MM.1S (cell line): ENCODE results near the gene LTBP3.

Experiments
- DNase-seq: peaks from one replicate; pipeline ENCODE4 v3.0.0-alpha.2; 2015
- H2AFZ ChIP-seq: fragments of 300-600 bp; sonication (generic); 2 replicates; pipeline ENCODE4 v1.6.0; 2016; ENCODE audit warnings: antibody characterized with exemption, low read length
- H3F3A ChIP-seq: fragments of 300-600 bp; sonication (generic); 2 replicates; pipeline ENCODE4 v1.6.1; 2016; ENCODE audit warnings: mild to moderate bottlenecking, antibody characterized with exemption, low read length, moderate library complexity, mixed read lengths; ENCODE audit not compliant: insufficient read depth
- H3K27ac ChIP-seq: fragments of 300-600 bp; sonication (generic); 2 replicates; pipeline ENCODE4 v1.5.1; 2016; ENCODE audit warnings: mild to moderate bottlenecking, low read length
- H3K27me3 ChIP-seq: fragments of 300-600 bp; sonication (generic); replicated peaks from 2 replicates; pipeline ENCODE4 v1.6.0; 2016; ENCODE audit warnings: low read length; ENCODE audit not compliant: insufficient read depth
- H3K36me3 ChIP-seq: fragments of 300-600 bp; sonication (generic); replicated peaks from 2 replicates; pipeline ENCODE4 v1.6.1; 2016; ENCODE audit warnings: mild to moderate bottlenecking, low read length, mixed read lengths; ENCODE audit not compliant: insufficient read depth
- H3K4me1 ChIP-seq: fragments of 300-600 bp; sonication (generic); 2 replicates; pipeline ENCODE4 v1.6.1; 2016; ENCODE audit warnings: low read length, mixed read lengths
- H3K4me2 ChIP-seq: fragments of 300-600 bp; sonication (generic); 2 replicates; pipeline ENCODE4 v1.6.0; 2016; ENCODE audit warnings: low read depth, low read length
- H3K4me3 ChIP-seq: fragments of 300-600 bp; sonication (generic); 2 replicates; pipeline ENCODE4 v1.5.1; 2016; ENCODE audit warnings: low read length, mixed read lengths
- H3K79me2 ChIP-seq: fragments of 300-600 bp; sonication (generic); 2 replicates; pipeline ENCODE4 v1.6.1; 2016; ENCODE audit warnings: mixed run types, low read length, mixed read lengths
- H3K9ac ChIP-seq: fragments of 300-600 bp; sonication (generic); 2 replicates; pipeline ENCODE4 v1.6.1; 2016; ENCODE audit warnings: low read length, mixed read lengths
- H3K9me2 ChIP-seq: fragments of 300-600 bp; sonication (generic); replicated peaks from 2 replicates; pipeline ENCODE4 v1.6.1; 2016; ENCODE audit warnings: mild to moderate bottlenecking, low read length, mixed read lengths; ENCODE audit not compliant: insufficient read depth
- H3K9me3 ChIP-seq: fragments of 300-600 bp; sonication (generic); replicated peaks from 2 replicates; pipeline ENCODE4 v1.6.1; 2016; ENCODE audit warnings: mild to moderate bottlenecking, low read length, mixed read lengths; ENCODE audit not compliant: insufficient read depth
- H4K20me1 ChIP-seq: fragments of 300-600 bp; sonication (generic); 2 replicates; pipeline ENCODE4 v1.6.1; 2016; ENCODE audit warnings: mild to moderate bottlenecking, low read length, moderate library complexity, mixed read lengths; ENCODE audit not compliant: insufficient read depth
- EZH2 ChIP-seq: fragments of 300-600 bp; sonication (generic); optimal IDR thresholded peaks from 2 replicates; pipeline ENCODE3; 2017; ENCODE audit warnings: low read depth, mild to moderate bottlenecking, antibody characterized with exemption, low read length, mixed read lengths
- EZH2phosphoT487 ChIP-seq: fragments of 300-600 bp; sonication (generic); IDR thresholded peaks from 2 replicates; pipeline ENCODE4 v1.6.1; 2018; ENCODE audit warnings: antibody characterized with exemption, low read length
- TF ChIP-seq, protein P1 (sequence below): fragments of 300-600 bp; sonication (generic); IDR thresholded peaks from 2 replicates; pipeline ENCODE4 v1.5.1; 2016; ENCODE audit warnings: antibody characterized with exemption, low read length, mixed read lengths

Gene LTBP3

GRCh38 chr11:65491614-65492386 is 66.4 kb downstream of the LTBP3 start:
- TF ChIP-seq, protein P1, sequence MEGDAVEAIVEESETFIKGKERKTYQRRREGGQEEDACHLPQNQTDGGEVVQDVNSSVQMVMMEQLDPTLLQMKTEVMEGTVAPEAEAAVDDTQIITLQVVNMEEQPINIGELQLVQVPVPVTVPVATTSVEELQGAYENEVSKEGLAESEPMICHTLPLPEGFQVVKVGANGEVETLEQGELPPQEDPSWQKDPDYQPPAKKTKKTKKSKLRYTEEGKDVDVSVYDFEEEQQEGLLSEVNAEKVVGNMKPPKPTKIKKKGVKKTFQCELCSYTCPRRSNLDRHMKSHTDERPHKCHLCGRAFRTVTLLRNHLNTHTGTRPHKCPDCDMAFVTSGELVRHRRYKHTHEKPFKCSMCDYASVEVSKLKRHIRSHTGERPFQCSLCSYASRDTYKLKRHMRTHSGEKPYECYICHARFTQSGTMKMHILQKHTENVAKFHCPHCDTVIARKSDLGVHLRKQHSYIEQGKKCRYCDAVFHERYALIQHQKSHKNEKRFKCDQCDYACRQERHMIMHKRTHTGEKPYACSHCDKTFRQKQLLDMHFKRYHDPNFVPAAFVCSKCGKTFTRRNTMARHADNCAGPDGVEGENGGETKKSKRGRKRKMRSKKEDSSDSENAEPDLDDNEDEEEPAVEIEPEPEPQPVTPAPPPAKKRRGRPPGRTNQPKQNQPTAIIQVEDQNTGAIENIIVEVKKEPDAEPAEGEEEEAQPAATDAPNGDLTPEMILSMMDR, result no peak
- TF ChIP-seq EZH2, result no peak
- DNase-seq, result no peak
- H3K27me3 ChIP-seq, result no peaks in the 10 kb centered on the region
- no peaks in the 10 kb centered on the region for H3K9me2 ChIP-seq
- H3K27ac ChIP-seq, result no peak overlapping the region
- no peaks in the 10 kb centered on the region for H3K36me3 ChIP-seq
- peaks cover 38% of the 10 kb centered on the region for H3K4me1 ChIP-seq
- no peaks in the 10 kb centered on the region for H4K20me1 ChIP-seq
- H3K4me2 ChIP-seq, result no peak overlapping the region
- no peak overlapping the region for H3K4me3 ChIP-seq
- H2AFZ ChIP-seq, result no peak overlapping the region
- peaks cover 13% of the 10 kb centered on the region for H3K79me2 ChIP-seq
- H3F3A ChIP-seq, result peaks cover 25% of the 10 kb centered on the region
- no peak overlapping the region for H3K9ac ChIP-seq
- no peaks in the 10 kb centered on the region for H3K9me3 ChIP-seq

GRCh38 chr11:65491163-65491465 is 67.0 kb downstream of the LTBP3 start:
- H2AFZ ChIP-seq, result no peak overlapping the region
- no peaks in the 10 kb centered on the region for H3K9me2 ChIP-seq
- no peaks in the 10 kb centered on the region for H3K27me3 ChIP-seq
- H3K79me2 ChIP-seq, result peaks cover 6% of the 10 kb centered on the region
- H3K27ac ChIP-seq, result no peak overlapping the region
- no peak overlapping the region for H3K4me2 ChIP-seq
- H4K20me1 ChIP-seq, result no peaks in the 10 kb centered on the region
- H3F3A ChIP-seq, result peaks cover 18% of the 10 kb centered on the region
- DNase-seq, result no peak
- H3K9ac ChIP-seq, result no peak overlapping the region
- TF ChIP-seq EZH2 (no peak), EZH2phosphoT487 (no peak)
- TF ChIP-seq, protein P1, result no peak
- peaks cover 33% of the 10 kb centered on the region for H3K4me1 ChIP-seq
- no peak overlapping the region for H3K4me3 ChIP-seq
- no peaks in the 10 kb centered on the region for H3K9me3 ChIP-seq
- no peaks in the 10 kb centered on the region for H3K36me3 ChIP-seq

- no peak overlapping the region for H3K9ac ChIP-seq
- H3K27me3 ChIP-seq, result no peaks in the 10 kb centered on the region
- H3K4me2 ChIP-seq, result no peak overlapping the region
Observed at GRCh38 chr11:65489706-65490320, 68.3 kb downstream of the LTBP3 start.

More at GRCh38 chr11:65489706-65490320, 68.3 kb downstream of the LTBP3 start:
- Histone ChIP-seq H2AFZ (no peak overlapping the region), H3K27ac (no peak overlapping the region), H3K79me2 (no peaks in the 10 kb centered on the region), H3K4me1 (peaks cover 31% of the 10 kb centered on the region), H4K20me1 (no peaks in the 10 kb centered on the region), H3F3A (peaks cover 17% of the 10 kb centered on the region; the same call in 1 of the 2 replicates), H3K9me2 (no peaks in the 10 kb centered on the region), H3K9me3 (no peaks in the 10 kb centered on the region), H3K4me3 (no peak overlapping the region), H3K36me3 (no peaks in the 10 kb centered on the region)
- TF ChIP-seq EZH2phosphoT487, result no peak
- TF ChIP-seq, protein P1, result no peak
- TF ChIP-seq EZH2, result no peak
- DNase-seq, result no peak
